NOMO-1 treated with dmso at 0.1 percent for 144 hours (cell line): ENCODE data around the gene PMM2.

Experiments used
- DNase-seq: peaks from one replicate; lab custom pipeline; 2025; ENCODE audit not compliant: unreplicated experiment; lab: John Stamatoyannopoulos, UW

Gene PMM2

DNA sequence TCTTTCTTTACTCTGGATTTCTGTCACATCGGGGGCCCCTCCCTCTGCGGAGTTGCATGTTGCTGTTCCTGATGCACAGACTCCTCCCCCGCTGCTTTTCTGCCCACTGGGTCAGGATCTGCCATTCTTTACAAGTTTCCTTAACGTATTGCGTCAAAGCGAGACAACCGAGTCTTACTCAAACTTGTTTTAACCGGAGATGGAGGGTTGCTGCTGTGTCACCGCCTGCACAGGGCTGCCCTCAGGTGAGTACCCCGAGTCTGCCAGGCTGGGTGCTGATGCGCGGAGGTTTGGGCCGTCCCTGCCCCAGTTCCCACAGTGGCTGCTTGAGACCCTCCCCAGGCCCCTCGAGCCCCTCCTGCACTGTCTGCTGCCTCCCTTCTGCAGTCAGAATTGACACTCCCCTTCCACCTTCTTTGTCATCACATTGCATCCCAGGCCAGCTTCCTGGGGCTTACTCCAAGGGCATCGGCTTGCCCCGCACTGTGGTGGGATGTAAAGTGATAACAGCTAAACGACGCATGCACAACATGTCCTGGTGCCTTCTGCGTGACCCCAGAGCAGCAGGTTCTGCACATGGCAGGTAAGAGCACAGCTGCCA, 51.9 kb downstream of the PMM2 start:
- no peak for DNase-seq

GRCh38 chr16:8850279-8850885, 52.7 kb downstream of the PMM2 start:
- peak; percentile 81 for DNase-seq

DNA sequence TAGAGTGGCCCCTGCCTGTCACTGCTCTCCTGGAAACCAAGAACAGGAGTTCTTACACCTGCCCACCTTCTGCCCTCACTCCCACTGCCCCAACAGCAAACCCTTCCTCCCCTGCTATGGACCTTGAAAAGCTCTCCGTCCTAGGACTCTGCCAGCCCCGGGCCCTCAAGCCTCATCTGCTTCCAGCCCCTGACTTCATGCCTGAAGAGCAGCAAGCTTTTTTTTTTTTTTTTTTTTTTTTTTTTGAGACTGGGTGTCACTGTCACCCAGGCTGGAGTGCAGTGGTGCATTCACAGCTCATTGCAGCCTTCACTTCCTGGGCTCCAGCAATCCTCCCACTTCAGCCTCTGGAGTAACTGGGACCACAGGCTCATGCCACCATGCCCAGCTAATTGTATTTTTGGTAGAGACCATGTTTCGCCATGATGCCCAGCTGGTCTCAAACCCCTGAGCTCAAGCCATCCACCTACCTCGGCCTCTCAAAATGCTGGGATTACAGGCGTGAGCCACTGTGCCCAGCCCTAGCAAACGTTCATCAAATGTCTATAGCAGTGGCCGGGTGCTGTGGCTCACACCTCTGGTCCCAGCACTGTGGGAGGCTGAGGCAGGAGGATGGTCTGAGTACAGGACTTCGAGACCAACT, 54.2 kb downstream of the PMM2 start:
- no peak for DNase-seq

DNA sequence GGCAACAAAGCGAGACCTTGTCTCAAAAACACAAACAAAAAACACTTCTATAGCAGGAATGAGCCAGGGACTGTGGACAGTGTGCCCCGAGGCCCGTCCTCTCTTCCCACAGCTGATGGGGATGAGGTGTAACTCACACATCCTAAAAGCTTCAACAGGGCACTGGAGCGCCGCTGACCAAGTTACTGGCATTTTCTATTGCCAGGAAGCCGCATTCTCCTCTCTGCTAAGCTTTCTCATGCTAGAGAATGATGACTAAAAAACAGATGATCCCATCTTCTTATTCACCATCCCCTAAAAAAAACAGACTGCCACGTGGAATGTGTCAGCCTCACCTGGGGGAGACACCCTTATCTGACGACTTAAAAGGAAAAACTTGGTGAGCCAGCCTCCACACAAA, 54.9 kb downstream of the PMM2 start:
- no peak for DNase-seq

DNA sequence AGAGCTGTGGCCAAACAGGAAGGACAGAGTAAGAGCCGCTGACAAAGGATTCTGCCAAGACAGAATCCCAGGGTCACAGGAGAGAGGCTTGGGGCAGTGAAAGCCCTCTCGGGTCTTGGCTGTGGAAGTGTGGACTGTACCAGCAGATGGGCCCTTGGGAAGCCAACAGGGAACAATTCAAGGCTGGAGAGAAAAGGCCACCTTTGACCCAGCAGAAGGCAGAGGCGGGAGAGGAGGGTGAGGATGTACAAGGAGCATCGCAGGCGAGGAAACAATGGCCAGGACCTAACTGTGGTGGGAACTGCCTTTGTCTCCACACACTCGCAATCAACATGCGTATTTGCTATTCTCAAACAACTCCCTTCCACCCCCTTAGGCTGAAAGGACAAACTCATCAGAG, 55.5 kb downstream of the PMM2 start:
- no peak for DNase-seq

DNA sequence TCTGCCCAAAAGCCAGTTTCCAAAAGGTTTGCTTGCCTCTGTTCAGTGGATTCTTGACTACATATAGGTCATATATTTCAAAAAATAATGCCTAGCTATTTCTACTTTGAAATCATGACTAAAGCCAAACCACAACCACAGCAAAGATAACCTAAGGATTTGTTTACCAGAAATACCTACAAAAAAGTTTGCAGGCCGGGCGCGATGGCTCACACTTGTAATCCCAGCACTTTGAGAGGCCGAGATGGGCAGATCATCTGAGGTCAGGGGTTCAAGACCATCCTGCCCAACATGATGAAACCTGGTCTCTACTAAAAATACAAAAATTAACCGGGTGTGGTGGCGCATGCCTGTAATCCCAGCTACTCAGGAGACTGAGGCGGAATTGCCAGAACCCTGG, 56.0 kb downstream of the PMM2 start:
- no peak for DNase-seq

- no peak for DNase-seq
These were observed 56.8 kb downstream of the PMM2 start for GRCh38 chr16:8854298-8854948.

GRCh38 chr16:8855051-8855786, 57.6 kb downstream of the PMM2 start:
- DNase-seq: no peak

DNA sequence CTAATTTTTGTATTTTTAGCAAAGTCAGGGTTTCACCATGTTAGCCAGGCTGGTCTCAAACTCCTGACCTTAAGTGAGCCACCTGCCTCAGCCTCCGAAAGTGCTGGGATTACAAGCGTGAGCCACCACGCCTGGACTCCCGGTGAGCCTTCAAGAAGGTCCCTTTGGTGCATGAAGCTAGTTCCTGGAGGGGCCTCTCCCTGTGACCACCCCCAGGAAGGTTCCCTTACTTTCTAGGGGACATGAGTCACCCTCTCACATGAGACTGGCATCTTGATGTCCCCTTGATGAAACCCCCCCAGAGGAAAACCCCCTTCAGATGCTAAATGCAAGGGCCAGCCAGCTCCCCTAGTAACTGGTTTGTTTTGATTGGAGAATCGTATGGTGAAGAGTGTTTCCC, 58.3 kb downstream of the PMM2 start:
- DNase-seq: no peak

DNA sequence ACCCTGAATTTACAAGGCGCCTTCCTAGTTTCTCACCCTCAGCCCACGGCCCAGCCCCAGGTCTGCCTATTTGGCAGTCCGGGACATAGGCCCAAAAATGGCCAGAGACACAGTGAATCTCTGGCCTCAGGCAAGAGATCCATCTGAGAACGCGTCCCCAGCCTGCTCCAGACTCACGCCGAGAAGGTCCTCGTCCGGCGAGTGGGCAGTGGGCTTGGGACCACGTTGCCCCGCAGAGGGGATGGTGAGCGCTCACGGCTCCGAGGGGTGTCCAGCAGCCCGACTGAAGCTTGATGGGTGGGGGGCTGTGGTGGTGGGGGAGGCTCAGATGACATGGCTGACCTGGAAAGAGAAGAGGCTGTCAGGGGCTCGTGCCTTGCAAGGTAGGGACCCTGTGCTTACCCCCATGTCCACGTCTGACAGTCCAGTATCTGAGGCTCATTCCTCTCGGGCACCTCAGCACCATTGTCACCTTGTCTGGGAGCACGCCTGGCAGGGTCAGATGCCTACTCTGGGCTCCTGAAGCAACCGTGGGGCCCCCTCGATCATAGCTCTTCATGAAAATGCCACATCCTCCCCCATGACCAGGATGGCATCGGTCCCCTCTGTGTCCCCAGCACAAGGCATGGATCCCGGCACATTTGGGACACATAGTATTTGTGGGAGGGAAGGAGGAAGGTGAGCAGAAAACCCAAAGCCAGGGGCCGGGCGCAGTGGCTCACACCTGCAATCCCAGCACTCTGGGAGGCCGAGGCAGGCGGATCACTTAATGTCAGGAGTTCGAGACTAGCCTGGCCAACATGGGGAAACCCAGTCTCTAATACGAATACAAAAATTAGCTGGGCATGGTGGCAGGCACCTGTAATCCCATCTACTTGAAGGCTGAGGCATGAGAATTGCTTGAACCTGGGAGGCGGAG, 61.6 kb downstream of the PMM2 start:
- DNase-seq: no peak

GRCh38 chr16:8859913-8860881, 62.6 kb downstream of the PMM2 start:
- DNase-seq: no peak

DNA sequence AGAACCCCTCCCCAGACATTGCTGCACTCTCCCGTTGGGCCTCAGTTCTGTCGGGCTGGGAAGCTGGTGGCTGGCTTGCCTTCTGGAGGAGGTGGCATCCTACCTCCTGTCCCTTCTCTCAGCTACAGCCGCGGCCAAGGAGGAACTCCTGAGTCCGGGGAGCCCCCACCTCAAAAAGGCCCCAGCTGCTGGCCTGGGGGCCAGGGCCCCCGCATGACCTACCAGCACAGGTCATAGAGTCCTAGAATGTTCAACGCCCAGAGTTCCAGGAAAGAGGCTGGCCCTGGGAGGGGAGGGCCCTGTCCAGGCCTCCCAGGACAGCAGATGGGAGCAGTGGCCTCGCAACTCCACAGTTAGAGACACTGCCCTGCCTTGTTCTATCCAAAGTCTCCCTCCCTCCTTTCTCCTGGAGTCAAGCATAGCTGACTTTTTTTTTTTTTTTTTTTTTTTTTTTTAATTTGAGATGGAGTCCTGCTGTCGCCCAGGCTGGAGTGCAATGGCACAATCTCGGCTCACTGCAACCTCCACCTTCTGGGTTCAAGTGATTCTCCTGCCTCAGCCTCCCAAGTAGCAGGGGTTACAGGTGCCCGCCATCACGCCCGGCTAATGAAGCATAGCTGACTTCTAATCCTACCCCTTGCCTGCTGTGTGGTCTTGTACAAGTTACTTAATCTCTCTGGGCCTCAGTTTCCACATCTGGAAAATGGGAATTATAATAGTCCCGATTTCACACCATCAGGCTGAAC, 64.1 kb downstream of the PMM2 start:
- no peak for DNase-seq

GRCh38 chr16:8862309-8863130, 64.9 kb downstream of the PMM2 start:
- no peak for DNase-seq

- DNase-seq: no peak
These were observed 66.2 kb downstream of the PMM2 start for GRCh38 chr16:8863594-8864424.

- DNase-seq: no peak
These were observed 67.0 kb downstream of the PMM2 start for GRCh38 chr16:8864480-8865110.

GRCh38 chr16:8865145-8865882, 67.7 kb downstream of the PMM2 start:
- no peak for DNase-seq
